ENCODE data around the gene TIAM1. TPM values are rescaled to one million over a fixed set of nuclear protein-coding genes. Genes with fewer than 3 reads are reported as not detected.
A peak's percentile ranks its signal among the peaks of the same experiment; 100 is the strongest.

Gene TIAM1
- total RNA-seq, 2 experiments from 2014 or later = 15.0 to 25.1 TPM

DNA sequence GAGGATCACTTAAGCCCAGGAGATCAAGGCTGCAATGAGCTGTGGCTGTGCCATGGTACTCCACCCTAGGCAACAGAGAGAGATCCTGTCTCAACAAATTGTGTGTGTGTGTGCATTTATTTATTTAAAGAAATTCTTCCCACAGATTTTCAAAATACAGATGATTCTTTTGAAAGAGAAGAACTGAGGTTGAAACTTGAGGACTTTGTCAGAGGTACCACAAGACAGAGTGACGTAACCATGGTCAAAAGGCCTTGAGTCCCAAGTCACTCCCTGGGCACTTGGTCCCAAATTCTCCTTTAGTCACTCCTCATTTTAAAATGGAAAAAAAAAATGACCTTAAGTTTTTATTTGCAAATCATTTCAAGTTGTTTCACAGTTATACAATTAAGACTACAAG, 57.4 kb downstream of the TIAM1 start:
- Histone ChIP-seq H3K4me3 (ENCODE audit: low read depth, low read length, poor library complexity, severe bottlenecking) (no peak overlapping the region), H3K79me2 (ENCODE audit: insufficient read depth, low read depth, low read length) (no peaks in the 10 kb centered on the region), H4K20me1 (ENCODE audit: insufficient read depth, low read length) (no peaks in the 10 kb centered on the region), H3K9me2 (ENCODE audit: insufficient read depth, low read length) (no peaks in the 10 kb centered on the region), H3K36me3 (ENCODE audit: insufficient read depth, low read length) (no peaks in the 10 kb centered on the region), H3K4me2 (ENCODE audit: low read length) (no peak overlapping the region), H3K4me1 (ENCODE audit: insufficient read depth, low read length, poor library complexity, severe bottlenecking) (no peaks in the 10 kb centered on the region), H3K9me3 (ENCODE audit: low read length) (0 out of 2 replicates have a peak, but pooled peaks cover 4% of the 10 kb centered on the region), H2AFZ (ENCODE audit: low read length) (no peak overlapping the region), H3K27ac (ENCODE audit: low read depth, low read length, poor library complexity, severe bottlenecking) (no peak overlapping the region)
- intact Hi-C loops (cut with micrococcal nuclease; ENCODE audit: unreplicated experiment) = no loop called here
- BruUV-seq (replicated peaks) = no TSS peak
- ChIA-PET CTCF (ENCODE audit: unreplicated experiment) (no interaction called here), POLR2A (interaction anchor here (0.6 kb wide), 2 partner anchors 242 to 568 kb away, joined by 3 to 4 read pairs; no protein-coding TSS in a partner anchor)
- no peak for DNase-seq (ENCODE audit: low spot score)
- TF ChIP-seq, protein P1, sequence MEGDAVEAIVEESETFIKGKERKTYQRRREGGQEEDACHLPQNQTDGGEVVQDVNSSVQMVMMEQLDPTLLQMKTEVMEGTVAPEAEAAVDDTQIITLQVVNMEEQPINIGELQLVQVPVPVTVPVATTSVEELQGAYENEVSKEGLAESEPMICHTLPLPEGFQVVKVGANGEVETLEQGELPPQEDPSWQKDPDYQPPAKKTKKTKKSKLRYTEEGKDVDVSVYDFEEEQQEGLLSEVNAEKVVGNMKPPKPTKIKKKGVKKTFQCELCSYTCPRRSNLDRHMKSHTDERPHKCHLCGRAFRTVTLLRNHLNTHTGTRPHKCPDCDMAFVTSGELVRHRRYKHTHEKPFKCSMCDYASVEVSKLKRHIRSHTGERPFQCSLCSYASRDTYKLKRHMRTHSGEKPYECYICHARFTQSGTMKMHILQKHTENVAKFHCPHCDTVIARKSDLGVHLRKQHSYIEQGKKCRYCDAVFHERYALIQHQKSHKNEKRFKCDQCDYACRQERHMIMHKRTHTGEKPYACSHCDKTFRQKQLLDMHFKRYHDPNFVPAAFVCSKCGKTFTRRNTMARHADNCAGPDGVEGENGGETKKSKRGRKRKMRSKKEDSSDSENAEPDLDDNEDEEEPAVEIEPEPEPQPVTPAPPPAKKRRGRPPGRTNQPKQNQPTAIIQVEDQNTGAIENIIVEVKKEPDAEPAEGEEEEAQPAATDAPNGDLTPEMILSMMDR (conservative IDR thresholded peaks at IDR 0.05; ENCODE audit: low read length) = no peak
- no peak for TF ChIP-seq EZH2phosphoT487 (IDR thresholded peaks at IDR 0.05; ENCODE audit: borderline replicate concordance, low read depth, low read length)

DNA sequence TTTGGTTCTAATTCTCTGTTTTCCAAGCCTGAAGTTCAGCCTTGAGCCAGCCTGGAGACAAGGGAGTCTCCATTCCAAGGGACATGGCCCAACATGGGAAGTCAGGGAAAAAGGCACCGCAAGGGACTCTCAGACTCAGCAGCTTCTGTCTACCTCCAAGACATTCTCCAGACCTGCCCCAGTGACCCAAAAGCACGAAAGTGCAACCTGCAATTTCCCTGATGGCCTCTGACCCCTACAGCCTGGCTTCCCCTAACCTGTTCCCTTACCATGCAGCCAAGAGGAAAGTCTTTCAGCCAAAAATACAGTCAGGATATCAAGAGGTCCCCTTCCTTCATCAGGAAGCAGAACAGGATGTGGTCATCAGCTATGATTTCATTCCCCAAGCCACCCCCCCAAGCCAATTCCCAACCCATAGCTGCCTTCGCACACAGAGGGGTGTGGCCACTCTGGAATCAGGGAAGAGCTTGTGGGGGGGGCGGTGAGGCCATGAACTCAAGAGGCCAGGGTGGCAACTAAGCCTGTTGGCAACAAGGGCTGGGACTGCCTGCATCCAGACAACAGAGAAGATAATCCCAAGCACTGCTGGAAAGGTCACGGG, 59.2 kb downstream of the TIAM1 start:
- POLR2A ChIA-PET = interaction anchor here (1.6 kb wide), 1 partner anchor 10 kb away, joined by 4 read pairs; no protein-coding TSS in a partner anchor
- no peak overlapping the region for H3K4me2 ChIP-seq (ENCODE audit: low read length)
- DNase-seq (ENCODE audit: low spot score) = no peak
- no peaks in the 10 kb centered on the region for H3K79me2 ChIP-seq (ENCODE audit: insufficient read depth, low read depth, low read length)
- H4K20me1 ChIP-seq (ENCODE audit: insufficient read depth, low read length) = no peaks in the 10 kb centered on the region
- H2AFZ ChIP-seq (ENCODE audit: low read length) = no peak overlapping the region
- no TSS peak for BruUV-seq (replicated peaks)
- H3K9me3 ChIP-seq (ENCODE audit: low read length) = 0 out of 2 replicates have a peak, but pooled peaks cover 4% of the 10 kb centered on the region
- intact Hi-C loops (cut with micrococcal nuclease; ENCODE audit: unreplicated experiment) = no loop called here
- H3K27ac ChIP-seq (ENCODE audit: low read depth, low read length, poor library complexity, severe bottlenecking) = no peak overlapping the region
- CTCF ChIA-PET (ENCODE audit: unreplicated experiment) = interaction anchor here (0.6 kb wide), 1 partner anchor 1608 kb away, joined by 3 read pairs; no protein-coding TSS in a partner anchor
- H3K4me1 ChIP-seq (ENCODE audit: insufficient read depth, low read length, poor library complexity, severe bottlenecking) = no peaks in the 10 kb centered on the region
- H3K9me2 ChIP-seq (ENCODE audit: insufficient read depth, low read length) = no peaks in the 10 kb centered on the region
- no peaks in the 10 kb centered on the region for H3K36me3 ChIP-seq (ENCODE audit: insufficient read depth, low read length)
- TF ChIP-seq EZH2phosphoT487 (IDR thresholded peaks at IDR 0.05; ENCODE audit: borderline replicate concordance, low read depth, low read length) = no peak
- TF ChIP-seq, protein P1 (conservative IDR thresholded peaks at IDR 0.05; ENCODE audit: low read length) = no peak
- no peak overlapping the region for H3K4me3 ChIP-seq (ENCODE audit: low read depth, low read length, poor library complexity, severe bottlenecking)

DNA sequence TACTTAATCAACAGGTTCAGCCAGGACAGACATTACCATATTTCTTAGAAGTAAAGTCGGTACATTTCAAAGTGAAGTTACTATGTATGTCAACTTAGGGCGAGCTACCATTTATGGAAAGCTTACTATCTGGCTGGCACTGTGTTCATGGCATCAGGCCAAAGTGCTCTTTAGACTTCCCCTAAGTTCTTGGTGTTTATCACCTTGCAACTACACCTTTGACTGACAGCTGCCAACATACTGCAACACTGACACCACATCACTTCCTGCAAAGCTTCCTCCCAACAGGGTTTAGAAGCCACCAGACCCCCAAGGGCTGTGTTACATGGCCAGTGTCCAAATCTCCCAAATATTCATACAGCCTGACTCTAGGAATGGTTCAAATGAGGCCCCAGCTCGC, 61.0 kb downstream of the TIAM1 start:
- CTCF ChIA-PET (ENCODE audit: unreplicated experiment) = no interaction called here
- Histone ChIP-seq H3K9me3 (ENCODE audit: low read length) (no peaks in the 10 kb centered on the region), H3K79me2 (ENCODE audit: insufficient read depth, low read depth, low read length) (no peaks in the 10 kb centered on the region), H4K20me1 (ENCODE audit: insufficient read depth, low read length) (no peaks in the 10 kb centered on the region), H2AFZ (ENCODE audit: low read length) (no peak overlapping the region), H3K4me1 (ENCODE audit: insufficient read depth, low read length, poor library complexity, severe bottlenecking) (no peaks in the 10 kb centered on the region), H3K36me3 (ENCODE audit: insufficient read depth, low read length) (no peaks in the 10 kb centered on the region), H3K27ac (ENCODE audit: low read depth, low read length, poor library complexity, severe bottlenecking) (no peak overlapping the region), H3K9me2 (ENCODE audit: insufficient read depth, low read length) (no peaks in the 10 kb centered on the region), H3K4me3 (ENCODE audit: low read depth, low read length, poor library complexity, severe bottlenecking) (no peak overlapping the region), H3K4me2 (ENCODE audit: low read length) (no peak overlapping the region)
- no TSS peak for BruUV-seq (replicated peaks)
- intact Hi-C loops (cut with micrococcal nuclease; ENCODE audit: unreplicated experiment) = no loop called here
- POLR2A ChIA-PET = no interaction called here
- DNase-seq (ENCODE audit: low spot score) = peak; percentile 1
- TF ChIP-seq, protein P1 (conservative IDR thresholded peaks at IDR 0.05; ENCODE audit: low read length) = no peak
- TF ChIP-seq EZH2phosphoT487 (IDR thresholded peaks at IDR 0.05; ENCODE audit: borderline replicate concordance, low read depth, low read length) = no peak
